SK-N-SH (cell line): ENCODE results near the gene CEP70.

Experiments
- CTCF ChIP-seq: fragments of 200-600 bp; sonication (generic); IDR thresholded peaks from 2 replicates; pipeline ENCODE4 v1.6.1; 2017; ENCODE audit warnings: antibody characterized with exemption, mild to moderate bottlenecking, moderate library complexity
- ELF1 ChIP-seq: IDR thresholded peaks from 2 replicates; pipeline ENCODE4 v1.4.0; 2012
- FOSL2 ChIP-seq: IDR thresholded peaks from 2 replicates; pipeline ENCODE4 v1.4.0; 2012; ENCODE audit warnings: low read depth, mild to moderate bottlenecking, moderate library complexity, borderline replicate concordance
- GABPA ChIP-seq: IDR thresholded peaks from 2 replicates; pipeline ENCODE4 v1.4.0; 2012; ENCODE audit warnings: low read depth, mild to moderate bottlenecking
- GATA2 ChIP-seq: sonication (generic); formaldehyde crosslinking; IDR thresholded peaks from 2 replicates; pipeline ENCODE4 v1.5.0; 2020; ENCODE audit warnings: mild to moderate bottlenecking, missing genetic modification reagents
- JUND ChIP-seq: IDR thresholded peaks from 2 replicates; pipeline ENCODE4 v1.4.0; 2012
- MXI1 ChIP-seq: IDR thresholded peaks from 2 replicates; pipeline ENCODE4 v1.6.1; 2012; ENCODE audit warnings: mild to moderate bottlenecking, low read depth, low read length, improper control_type of control experiment
- NFIC ChIP-seq: IDR thresholded peaks from 2 replicates; pipeline ENCODE4 v1.4.0; 2012; ENCODE audit warnings: borderline replicate concordance
- POLR2AphosphoS5 ChIP-seq: IDR thresholded peaks from 2 replicates; pipeline ENCODE4 v1.6.1; 2012; ENCODE audit warnings: low read depth, low read length
- RAD21 ChIP-seq: IDR thresholded peaks from 2 replicates; pipeline ENCODE4 v1.6.1; 2012; ENCODE audit warnings: mild to moderate bottlenecking, low read length
- YY1 ChIP-seq: IDR thresholded peaks from 2 replicates; pipeline ENCODE4 v1.4.0; 2012; ENCODE audit warnings: low read depth, mild to moderate bottlenecking
- TF ChIP-seq, protein P1 (sequence below): IDR thresholded peaks from 2 replicates; pipeline ENCODE4 v1.4.0; 2012; ENCODE audit warnings: low read depth
- TF ChIP-seq, protein P2 (sequence below): IDR thresholded peaks from 2 replicates; pipeline ENCODE4 v1.6.1; 2012; ENCODE audit warnings: mild to moderate bottlenecking, low read depth, low read length, moderate library complexity
- TF ChIP-seq, protein P3 (sequence below): fragments of 150-350 bp; IDR thresholded peaks from 2 replicates; pipeline ENCODE4 v1.6.1; 2017; ENCODE audit warnings: antibody characterized with exemption, low read length, low read depth, borderline replicate concordance

DNA sequence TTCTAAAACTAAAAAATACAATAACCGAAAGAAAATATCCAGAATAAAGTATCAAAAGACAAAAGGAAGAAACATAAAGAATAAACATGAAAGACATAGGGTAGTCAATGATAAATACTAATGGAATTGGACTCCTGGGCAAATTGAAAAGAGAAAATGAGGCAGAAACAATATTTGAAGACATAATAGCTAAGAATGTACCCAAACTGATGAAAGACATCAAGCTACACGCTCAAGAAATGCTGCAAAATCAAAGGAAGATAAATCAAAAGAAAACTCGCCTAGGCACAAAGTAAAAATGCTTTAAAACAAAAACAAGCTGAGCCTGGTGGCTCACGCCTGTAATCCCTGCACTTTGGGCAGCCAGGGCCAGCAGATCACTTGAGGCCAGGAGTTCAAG lies 34.9 kb downstream of the CEP70 start:
- no peak for TF ChIP-seq CTCF
- TF ChIP-seq NFIC, result no peak
- TF ChIP-seq, protein P1, sequence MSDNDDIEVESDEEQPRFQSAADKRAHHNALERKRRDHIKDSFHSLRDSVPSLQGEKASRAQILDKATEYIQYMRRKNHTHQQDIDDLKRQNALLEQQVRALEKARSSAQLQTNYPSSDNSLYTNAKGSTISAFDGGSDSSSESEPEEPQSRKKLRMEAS, result no peak
- TF ChIP-seq RAD21, result no peak
- TF ChIP-seq YY1, result no peak
- TF ChIP-seq, protein P2, sequence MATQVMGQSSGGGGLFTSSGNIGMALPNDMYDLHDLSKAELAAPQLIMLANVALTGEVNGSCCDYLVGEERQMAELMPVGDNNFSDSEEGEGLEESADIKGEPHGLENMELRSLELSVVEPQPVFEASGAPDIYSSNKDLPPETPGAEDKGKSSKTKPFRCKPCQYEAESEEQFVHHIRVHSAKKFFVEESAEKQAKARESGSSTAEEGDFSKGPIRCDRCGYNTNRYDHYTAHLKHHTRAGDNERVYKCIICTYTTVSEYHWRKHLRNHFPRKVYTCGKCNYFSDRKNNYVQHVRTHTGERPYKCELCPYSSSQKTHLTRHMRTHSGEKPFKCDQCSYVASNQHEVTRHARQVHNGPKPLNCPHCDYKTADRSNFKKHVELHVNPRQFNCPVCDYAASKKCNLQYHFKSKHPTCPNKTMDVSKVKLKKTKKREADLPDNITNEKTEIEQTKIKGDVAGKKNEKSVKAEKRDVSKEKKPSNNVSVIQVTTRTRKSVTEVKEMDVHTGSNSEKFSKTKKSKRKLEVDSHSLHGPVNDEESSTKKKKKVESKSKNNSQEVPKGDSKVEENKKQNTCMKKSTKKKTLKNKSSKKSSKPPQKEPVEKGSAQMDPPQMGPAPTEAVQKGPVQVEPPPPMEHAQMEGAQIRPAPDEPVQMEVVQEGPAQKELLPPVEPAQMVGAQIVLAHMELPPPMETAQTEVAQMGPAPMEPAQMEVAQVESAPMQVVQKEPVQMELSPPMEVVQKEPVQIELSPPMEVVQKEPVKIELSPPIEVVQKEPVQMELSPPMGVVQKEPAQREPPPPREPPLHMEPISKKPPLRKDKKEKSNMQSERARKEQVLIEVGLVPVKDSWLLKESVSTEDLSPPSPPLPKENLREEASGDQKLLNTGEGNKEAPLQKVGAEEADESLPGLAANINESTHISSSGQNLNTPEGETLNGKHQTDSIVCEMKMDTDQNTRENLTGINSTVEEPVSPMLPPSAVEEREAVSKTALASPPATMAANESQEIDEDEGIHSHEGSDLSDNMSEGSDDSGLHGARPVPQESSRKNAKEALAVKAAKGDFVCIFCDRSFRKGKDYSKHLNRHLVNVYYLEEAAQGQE, result no peak
- no peak for TF ChIP-seq POLR2AphosphoS5
- no peak for TF ChIP-seq GATA2
- TF ChIP-seq, protein P3, sequence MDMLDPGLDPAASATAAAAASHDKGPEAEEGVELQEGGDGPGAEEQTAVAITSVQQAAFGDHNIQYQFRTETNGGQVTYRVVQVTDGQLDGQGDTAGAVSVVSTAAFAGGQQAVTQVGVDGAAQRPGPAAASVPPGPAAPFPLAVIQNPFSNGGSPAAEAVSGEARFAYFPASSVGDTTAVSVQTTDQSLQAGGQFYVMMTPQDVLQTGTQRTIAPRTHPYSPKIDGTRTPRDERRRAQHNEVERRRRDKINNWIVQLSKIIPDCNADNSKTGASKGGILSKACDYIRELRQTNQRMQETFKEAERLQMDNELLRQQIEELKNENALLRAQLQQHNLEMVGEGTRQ, result no peak
- no peak for TF ChIP-seq MXI1
- no peak for TF ChIP-seq FOSL2
- TF ChIP-seq ELF1, result no peak
- no peak for TF ChIP-seq GABPA
- TF ChIP-seq JUND, result no peak
